SJCRH30 (cell line): ENCODE data around the gene C19orf12. TPM values are rescaled to one million over a fixed set of nuclear protein-coding genes. Genes with fewer than 3 reads are reported as not detected.
A peak's percentile ranks its signal among the peaks of the same experiment; 100 is the strongest.

Source experiments
- DNase-seq, 2 experiments: peaks; one replicate each; pipeline ENCODE4 v3.0.0-alpha.2; 2015 to 2020
- H3K27ac ChIP-seq: fragments of 250-450 bp; sonication (Bioruptor Pico); 2 replicates; pipeline ENCODE4 v1.5.1; 2020; ENCODE audit warnings: mild to moderate bottlenecking, moderate library complexity
- H3K27me3 ChIP-seq: fragments of 250-450 bp; sonication (Bioruptor Pico); 2 replicates; pipeline ENCODE4 v1.5.1; 2020; ENCODE audit warnings: mild to moderate bottlenecking, moderate library complexity
- H3K36me3 ChIP-seq: fragments of 250-450 bp; sonication (Bioruptor Pico); 2 replicates; pipeline ENCODE4 v1.5.1; 2020; ENCODE audit warnings: mild to moderate bottlenecking, moderate library complexity
- H3K4me1 ChIP-seq: fragments of 250-450 bp; sonication (Bioruptor Pico); 2 replicates; pipeline ENCODE4 v1.5.1; 2020; ENCODE audit warnings: mild to moderate bottlenecking, moderate library complexity
- H3K4me3 ChIP-seq: fragments of 250-450 bp; sonication (Bioruptor Pico); 2 replicates; pipeline ENCODE4 v1.5.1; 2020; ENCODE audit warnings: mild to moderate bottlenecking, moderate library complexity
- H3K9me3 ChIP-seq: fragments of 250-450 bp; sonication (Bioruptor Pico); replicated peaks from 2 replicates; pipeline ENCODE4 v1.5.1; 2020; ENCODE audit warnings: mild to moderate bottlenecking, moderate library complexity
- total RNA-seq: library from RNA; depleted of rRNA; stranded (reverse); fragments of >200 nt; shearing (Covaris generic); gene quantifications from 2 replicates; pipeline ENCODE4 v1.2.3, GENCODE V29; 2014

Gene C19orf12
- total RNA-seq, 1 experiment from 2014 or later, result 26.4 TPM

GRCh38 chr19:29748996-29749849 lies 34.2 kb upstream of the C19orf12 start:
- Histone ChIP-seq H3K9me3 (no peaks in the 10 kb centered on the region), H3K27me3 (peaks cover 6% of the 10 kb centered on the region; the same call in 1 of the 2 replicates), H3K36me3 (no peaks in the 10 kb centered on the region), H3K4me3 (no peak overlapping the region), H3K27ac (no peak overlapping the region), H3K4me1 (no peaks in the 10 kb centered on the region)
- no peak for DNase-seq

GRCh38 chr19:29745253-29745652 lies 30.2 kb upstream of the C19orf12 start:
- H3K4me1 ChIP-seq, result no peaks in the 10 kb centered on the region
- H3K27me3 ChIP-seq, result no peaks in the 10 kb centered on the region
- no peaks in the 10 kb centered on the region for H3K36me3 ChIP-seq
- no peak overlapping the region for H3K27ac ChIP-seq
- H3K9me3 ChIP-seq, result no peaks in the 10 kb centered on the region
- H3K4me3 ChIP-seq, result no peak overlapping the region
- peak in 1 of 2 experiments; percentile 23 for DNase-seq

- Histone ChIP-seq H3K9me3 (no peaks in the 10 kb centered on the region), H3K36me3 (no peaks in the 10 kb centered on the region), H3K27me3 (no peaks in the 10 kb centered on the region), H3K4me1 (no peaks in the 10 kb centered on the region), H3K27ac (no peak overlapping the region), H3K4me3 (no peak overlapping the region)
- DNase-seq, result no peak
Measured at GRCh38 chr19:29743681-29744080, 28.6 kb upstream of the C19orf12 start.

- no peak overlapping the region for H3K27ac ChIP-seq
- DNase-seq, result no peak
- no peaks in the 10 kb centered on the region for H3K4me1 ChIP-seq
- no peak overlapping the region for H3K4me3 ChIP-seq
- H3K36me3 ChIP-seq, result no peaks in the 10 kb centered on the region
- H3K9me3 ChIP-seq, result no peaks in the 10 kb centered on the region
- peaks cover 3% of the 10 kb centered on the region; the same call in 1 of the 2 replicates for H3K27me3 ChIP-seq
Measured at GRCh38 chr19:29741776-29742175, 26.7 kb upstream of the C19orf12 start.

- no peaks in the 10 kb centered on the region for H3K9me3 ChIP-seq
- H3K36me3 ChIP-seq, result no peaks in the 10 kb centered on the region
- DNase-seq, result no peak
- no peaks in the 10 kb centered on the region for H3K4me1 ChIP-seq
- no peak overlapping the region for H3K4me3 ChIP-seq
- no peak overlapping the region for H3K27ac ChIP-seq
- H3K27me3 ChIP-seq, result peaks cover 5% of the 10 kb centered on the region; the same call in 1 of the 2 replicates
Measured at GRCh38 chr19:29741226-29741625, 26.2 kb upstream of the C19orf12 start.

- Histone ChIP-seq H3K36me3 (no peaks in the 10 kb centered on the region), H3K4me1 (no peaks in the 10 kb centered on the region), H3K9me3 (no peaks in the 10 kb centered on the region), H3K4me3 (no peak overlapping the region), H3K27me3 (peaks cover 5% of the 10 kb centered on the region; the same call in 1 of the 2 replicates), H3K27ac (no peak overlapping the region)
- no peak for DNase-seq
Measured at GRCh38 chr19:29737461-29738000, 22.5 kb upstream of the C19orf12 start.

GRCh38 chr19:29735829-29736228 lies 20.8 kb upstream of the C19orf12 start:
- no peaks in the 10 kb centered on the region for H3K36me3 ChIP-seq
- no peaks in the 10 kb centered on the region for H3K4me1 ChIP-seq
- H3K27me3 ChIP-seq, result peaks cover 5% of the 10 kb centered on the region; the same call in 1 of the 2 replicates
- DNase-seq, result no peak
- H3K27ac ChIP-seq, result no peak overlapping the region
- no peak overlapping the region for H3K4me3 ChIP-seq
- H3K9me3 ChIP-seq, result no peaks in the 10 kb centered on the region

GRCh38 chr19:29731331-29731850 lies 16.3 kb upstream of the C19orf12 start:
- H3K9me3 ChIP-seq, result no peaks in the 10 kb centered on the region
- no peaks in the 10 kb centered on the region; the same call in 1 of the 2 replicates for H3K27me3 ChIP-seq
- DNase-seq, result no peak
- no peak overlapping the region for H3K4me3 ChIP-seq
- no peaks in the 10 kb centered on the region for H3K36me3 ChIP-seq
- no peaks in the 10 kb centered on the region for H3K4me1 ChIP-seq
- no peak overlapping the region for H3K27ac ChIP-seq

- Histone ChIP-seq H3K9me3 (no peaks in the 10 kb centered on the region), H3K4me3 (no peak overlapping the region)
- DNase-seq, result no peak
Measured at GRCh38 chr19:29727906-29728305, 12.8 kb upstream of the C19orf12 start.

GRCh38 chr19:29724746-29725145 lies 9.7 kb upstream of the C19orf12 start:
- Histone ChIP-seq H3K27ac (no peak overlapping the region), H3K4me3 (no peak overlapping the region), H3K36me3 (no peaks in the 10 kb centered on the region), H3K9me3 (no peaks in the 10 kb centered on the region), H3K27me3 (peaks cover 2% of the 10 kb centered on the region; the same call in 1 of the 2 replicates), H3K4me1 (no peaks in the 10 kb centered on the region)
- DNase-seq, result no peak

More at GRCh38 chr19:29727906-29728305, 12.8 kb upstream of the C19orf12 start:
- H3K36me3 ChIP-seq, result no peaks in the 10 kb centered on the region
- no peak overlapping the region for H3K27ac ChIP-seq
- no peaks in the 10 kb centered on the region; the same call in 1 of the 2 replicates for H3K27me3 ChIP-seq
- no peaks in the 10 kb centered on the region for H3K4me1 ChIP-seq

GRCh38 chr19:29724102-29724641 lies 9.1 kb upstream of the C19orf12 start:
- DNase-seq, result no peak
- Histone ChIP-seq H3K4me3 (no peak overlapping the region), H3K9me3 (no peaks in the 10 kb centered on the region), H3K27me3 (peaks cover 2% of the 10 kb centered on the region; the same call in 1 of the 2 replicates), H3K27ac (no peak overlapping the region), H3K4me1 (no peaks in the 10 kb centered on the region), H3K36me3 (no peaks in the 10 kb centered on the region)

- no peak overlapping the region for H3K27ac ChIP-seq
- H3K27me3 ChIP-seq, result peaks cover 2% of the 10 kb centered on the region; the same call in 1 of the 2 replicates
- H3K36me3 ChIP-seq, result no peaks in the 10 kb centered on the region
- H3K4me1 ChIP-seq, result no peaks in the 10 kb centered on the region
- H3K4me3 ChIP-seq, result no peak overlapping the region
- DNase-seq, result no peak
- no peaks in the 10 kb centered on the region for H3K9me3 ChIP-seq
Measured at GRCh38 chr19:29717051-29717450, 2.0 kb upstream of the C19orf12 start.

GRCh38 chr19:29715701-29716581 lies 880 bp upstream of the C19orf12 start:
- no peak for DNase-seq
- Histone ChIP-seq H3K27ac (peak overlapping the region; percentile 78), H3K4me3 (peak overlapping the region; percentile 83), H3K4me1 (no peaks in the 10 kb centered on the region), H3K9me3 (no peaks in the 10 kb centered on the region), H3K36me3 (no peaks in the 10 kb centered on the region), H3K27me3 (0 out of 2 replicates have a peak, but pooled peaks cover 2% of the 10 kb centered on the region)

- peak overlapping the region; percentile 83 for H3K4me3 ChIP-seq
- H3K4me1 ChIP-seq, result no peaks in the 10 kb centered on the region
- DNase-seq, result no peak
- H3K9me3 ChIP-seq, result no peaks in the 10 kb centered on the region
- H3K36me3 ChIP-seq, result no peaks in the 10 kb centered on the region
- H3K27me3 ChIP-seq, result no peaks in the 10 kb centered on the region
- H3K27ac ChIP-seq, result peak overlapping the region; percentile 78; the same call in 1 of the 2 replicates
Measured at GRCh38 chr19:29714371-29714952, 599 bp downstream of the C19orf12 start.
